PC-3 (cell line): ENCODE measurements around the gene MUS81.

ENCODE experiments used
- EZH2 ChIP-seq: fragments of 300-600 bp; sonication (generic); IDR thresholded peaks from one replicate; pipeline ENCODE4 v1.6.1; 2017; ENCODE audit warnings: antibody characterized with exemption, mild to moderate bottlenecking, low read length; ENCODE audit not compliant: unreplicated experiment
- EZH2phosphoT487 ChIP-seq: fragments of 300-600 bp; sonication (generic); IDR thresholded peaks from 2 replicates; pipeline ENCODE4 v1.6.1; 2018; ENCODE audit warnings: mild to moderate bottlenecking, antibody characterized with exemption, low read length, borderline replicate concordance
- TF ChIP-seq, protein P1 (sequence below): fragments of 300-600 bp; sonication (generic); conservative IDR thresholded peaks from 2 replicates; pipeline ENCODE4 v1.5.1; 2017; ENCODE audit warnings: antibody characterized with exemption, low read depth, mild to moderate bottlenecking, low read length

DNA sequence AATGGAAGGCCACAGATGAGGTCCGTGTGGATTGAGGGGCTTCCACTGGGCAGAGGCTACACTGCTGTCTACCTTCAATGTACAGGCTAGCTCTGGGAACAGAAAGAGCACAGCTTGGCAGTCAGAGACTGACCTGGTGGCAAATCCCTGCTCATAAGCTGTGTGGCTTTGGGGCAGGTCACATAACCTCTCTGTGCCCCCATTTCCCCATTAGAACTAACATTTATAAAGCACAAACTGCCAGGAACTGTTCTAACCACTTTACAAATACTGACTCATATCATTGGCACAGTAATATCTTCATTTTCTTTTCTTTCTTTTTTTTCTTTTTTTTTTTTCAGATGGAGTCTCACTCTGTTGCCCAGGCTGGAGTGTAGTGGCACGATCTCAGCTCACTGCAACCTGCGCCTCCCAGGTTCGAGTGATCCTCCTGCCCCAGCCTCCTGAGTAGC is 36.8 kb downstream of the MUS81 start:
- TF ChIP-seq, protein P1, sequence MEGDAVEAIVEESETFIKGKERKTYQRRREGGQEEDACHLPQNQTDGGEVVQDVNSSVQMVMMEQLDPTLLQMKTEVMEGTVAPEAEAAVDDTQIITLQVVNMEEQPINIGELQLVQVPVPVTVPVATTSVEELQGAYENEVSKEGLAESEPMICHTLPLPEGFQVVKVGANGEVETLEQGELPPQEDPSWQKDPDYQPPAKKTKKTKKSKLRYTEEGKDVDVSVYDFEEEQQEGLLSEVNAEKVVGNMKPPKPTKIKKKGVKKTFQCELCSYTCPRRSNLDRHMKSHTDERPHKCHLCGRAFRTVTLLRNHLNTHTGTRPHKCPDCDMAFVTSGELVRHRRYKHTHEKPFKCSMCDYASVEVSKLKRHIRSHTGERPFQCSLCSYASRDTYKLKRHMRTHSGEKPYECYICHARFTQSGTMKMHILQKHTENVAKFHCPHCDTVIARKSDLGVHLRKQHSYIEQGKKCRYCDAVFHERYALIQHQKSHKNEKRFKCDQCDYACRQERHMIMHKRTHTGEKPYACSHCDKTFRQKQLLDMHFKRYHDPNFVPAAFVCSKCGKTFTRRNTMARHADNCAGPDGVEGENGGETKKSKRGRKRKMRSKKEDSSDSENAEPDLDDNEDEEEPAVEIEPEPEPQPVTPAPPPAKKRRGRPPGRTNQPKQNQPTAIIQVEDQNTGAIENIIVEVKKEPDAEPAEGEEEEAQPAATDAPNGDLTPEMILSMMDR = no peak
- no peak for TF ChIP-seq EZH2
- no peak for TF ChIP-seq EZH2phosphoT487
